GM18502 (cell line): ENCODE data around the gene TRIOBP.
"Not testable (repeated sequence)": the region's sequence is repeated elsewhere in the genome, so short reads cannot be mapped to it uniquely, and the experiment has no call there.

Experiments used
- ATAC-seq: cut with Tn5 transposase; IDR thresholded peaks from one replicate; pipeline ENCODE4 v1.9.1; 2021; ENCODE audit warnings: mild to moderate bottlenecking; ENCODE audit not compliant: unreplicated experiment, poor library complexity

TRIOBP gene

DNA sequence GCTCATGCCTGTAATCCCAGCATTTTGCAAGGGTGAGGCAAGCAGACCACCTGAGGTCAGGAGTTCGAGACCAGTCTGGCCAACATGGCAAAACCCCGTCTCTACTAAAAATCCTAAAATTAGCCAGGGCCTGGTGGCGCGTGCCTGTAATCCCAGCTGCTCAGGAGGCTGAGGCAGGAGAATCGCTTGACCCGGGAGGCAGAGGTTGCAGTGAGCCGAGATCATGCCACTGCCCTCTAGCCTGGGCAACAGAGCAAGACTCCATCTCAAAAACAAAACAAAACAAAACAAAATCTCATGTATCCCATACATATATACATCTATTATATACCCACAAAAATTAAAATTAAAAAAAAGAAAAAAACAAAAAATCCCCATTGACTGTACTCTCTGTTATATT, 100.4 kb downstream of the TRIOBP start:
- not testable (repeated sequence) for ATAC-seq

DNA sequence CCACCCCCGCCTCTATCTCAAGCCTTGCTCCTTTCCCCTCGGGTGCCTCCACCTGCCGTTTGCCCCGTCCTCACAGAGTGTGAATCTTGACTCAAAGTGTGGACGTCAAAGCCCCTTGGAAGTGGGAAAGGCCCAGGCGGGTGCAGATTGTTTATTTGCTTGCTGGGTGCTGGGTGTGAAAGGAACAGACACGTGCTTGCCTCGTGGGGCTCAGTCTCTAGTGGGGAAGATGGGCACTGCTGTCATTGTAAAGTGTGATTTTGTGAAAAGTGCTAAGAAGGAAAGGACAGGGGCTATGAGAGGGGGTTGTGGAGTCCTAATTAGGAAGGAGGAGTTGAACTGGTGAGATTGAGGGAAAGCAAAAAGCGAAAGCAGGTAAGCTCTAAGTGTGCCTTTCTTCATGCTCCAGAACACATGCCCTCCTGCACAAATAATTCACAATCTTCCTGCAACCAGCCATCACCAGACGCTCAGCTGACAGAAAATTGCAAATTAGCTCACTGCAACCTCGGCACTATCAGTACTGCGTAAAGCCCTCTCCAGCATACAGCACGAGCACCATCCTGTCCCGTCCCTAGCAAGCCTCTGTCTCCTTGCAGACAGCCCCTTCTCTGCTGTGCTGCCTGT, 101.1 kb downstream of the TRIOBP start:
- ATAC-seq, result no peak

DNA sequence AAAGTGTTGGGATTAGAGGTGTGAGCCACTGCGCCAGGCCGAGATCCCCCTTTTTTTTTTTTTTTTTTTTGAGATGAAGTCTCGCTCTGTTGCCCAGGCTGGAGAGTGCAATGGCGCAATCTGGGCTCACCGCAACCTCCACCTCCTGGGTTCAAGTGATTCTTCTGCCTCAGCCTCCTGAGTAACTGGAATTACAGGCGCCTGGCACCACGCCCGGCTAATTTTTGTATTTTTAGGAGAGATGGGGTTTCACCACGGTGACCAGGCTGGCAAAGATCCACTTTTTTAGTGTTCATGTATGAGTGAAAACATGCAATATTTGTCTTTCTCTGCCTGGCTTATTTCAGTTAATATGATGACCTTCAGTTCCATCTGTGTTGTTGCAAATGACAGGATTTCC, 103.1 kb downstream of the TRIOBP start:
- ATAC-seq, result not testable (repeated sequence)

DNA sequence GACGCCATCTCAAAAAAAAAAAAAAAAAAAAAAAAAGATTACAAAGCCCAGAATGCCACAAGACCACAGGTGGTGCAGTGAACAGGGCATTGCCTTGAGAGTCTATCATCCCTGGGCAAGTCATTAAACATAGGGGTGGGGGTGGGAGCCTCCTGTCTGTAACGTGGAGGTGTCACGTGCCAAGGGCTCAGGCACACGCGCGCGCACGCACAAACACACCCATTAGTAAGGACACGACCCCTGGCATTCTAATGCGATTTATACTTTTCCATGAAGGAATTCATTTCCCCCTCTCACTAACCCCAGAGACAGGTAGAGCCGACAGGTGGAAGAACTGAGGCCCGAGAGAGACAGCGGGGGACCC, 105.1 kb downstream of the TRIOBP start:
- no peak for ATAC-seq

DNA sequence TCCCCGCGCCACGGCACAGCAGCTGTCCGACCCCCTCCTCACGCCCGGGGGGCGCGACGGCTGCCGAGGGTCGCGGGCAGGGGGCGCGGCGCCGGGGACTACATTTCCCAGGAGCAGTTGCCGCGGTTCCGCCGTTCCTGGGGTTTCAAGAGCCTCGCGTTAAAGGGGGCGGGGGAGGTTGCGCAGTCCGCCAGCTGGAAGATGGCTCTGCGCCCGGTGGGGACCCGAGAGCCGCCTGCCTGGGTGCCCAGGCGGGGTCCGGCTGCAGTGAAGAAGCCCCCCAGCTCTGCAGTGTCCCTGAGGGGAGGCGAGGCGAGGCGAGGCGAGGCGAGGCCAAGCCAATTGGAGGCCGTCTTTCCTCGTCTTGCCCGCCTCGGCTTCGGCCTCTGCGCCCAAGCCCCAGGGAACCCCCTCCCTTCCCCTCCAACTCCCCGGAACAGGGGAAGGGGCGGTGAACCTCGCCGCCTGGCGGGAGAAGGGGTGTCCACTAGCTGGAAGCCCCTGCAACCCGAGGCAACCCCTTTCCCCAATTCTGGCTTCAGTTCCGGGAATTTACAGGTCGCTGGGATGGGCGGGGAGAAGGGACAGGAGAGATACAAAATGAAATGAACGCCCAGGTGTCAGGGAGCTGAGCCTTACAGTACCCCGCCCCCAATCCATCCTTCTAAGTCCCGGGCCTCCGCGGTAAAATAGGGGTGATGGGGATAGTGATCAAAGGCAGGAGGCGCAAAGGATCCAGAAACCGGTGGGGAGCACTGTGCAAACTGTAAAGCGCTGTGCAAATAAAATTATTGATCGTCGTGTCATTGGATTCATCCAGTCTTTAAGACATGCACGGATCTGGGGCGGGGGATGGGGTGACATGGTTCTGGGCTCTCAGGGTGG, 105.7 kb downstream of the TRIOBP start:
- ATAC-seq, result no peak

DNA sequence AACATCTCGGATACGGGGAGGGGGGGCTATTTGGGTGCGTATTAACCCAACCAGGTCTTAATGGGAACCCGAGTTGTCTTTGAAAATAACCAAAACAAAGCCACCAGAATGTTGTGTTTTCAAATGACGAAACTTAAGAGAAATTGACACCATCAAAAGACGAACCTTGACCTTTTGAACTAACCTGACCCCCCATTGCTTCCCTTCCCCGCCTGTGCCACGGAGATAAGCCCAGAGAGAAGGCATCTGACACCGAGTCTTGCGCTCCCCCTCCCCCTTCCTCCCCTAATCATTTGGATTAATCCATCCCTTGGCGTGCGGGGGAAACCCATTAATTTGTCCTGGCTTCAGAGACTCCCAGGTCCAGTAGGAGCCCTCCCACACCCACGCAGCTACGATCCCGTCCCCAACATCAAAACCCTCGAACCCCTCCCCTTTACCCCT, 106.4 kb downstream of the TRIOBP start:
- ATAC-seq, result no peak

DNA sequence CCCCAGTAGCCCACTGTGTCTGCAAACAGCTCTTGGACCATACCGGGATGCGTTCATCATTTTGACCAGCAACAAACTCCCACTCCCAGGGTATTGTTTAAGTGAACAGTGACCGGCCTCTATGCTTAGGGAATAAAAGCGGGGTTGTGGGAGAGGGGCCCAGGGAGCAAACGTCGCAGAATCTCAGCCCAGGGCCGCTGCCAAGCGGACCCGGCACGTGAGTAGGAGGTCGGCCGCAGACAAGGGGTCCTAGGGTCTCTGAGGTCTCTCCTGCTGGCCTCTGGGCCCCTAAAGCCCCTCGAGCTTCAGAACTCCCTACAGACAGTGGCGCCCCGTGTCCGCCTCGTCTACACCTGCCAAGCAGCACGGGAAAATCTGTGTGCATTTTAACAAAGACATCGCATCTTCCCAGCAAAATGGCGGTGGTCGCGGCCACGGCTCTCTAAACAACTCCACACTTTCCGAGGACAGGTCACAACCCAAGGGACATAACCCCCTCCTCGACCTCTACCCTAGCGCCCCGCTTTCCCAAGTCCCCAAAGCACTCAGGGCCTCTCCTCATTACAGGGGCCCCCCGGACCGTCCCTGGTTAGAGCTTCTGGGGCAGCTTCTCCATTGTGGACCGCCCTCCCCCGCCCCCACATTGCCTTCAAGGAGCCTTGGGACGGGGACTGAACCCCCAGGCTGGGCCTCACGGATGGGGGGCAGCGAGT, 106.9 kb downstream of the TRIOBP start:
- no peak for ATAC-seq

DNA sequence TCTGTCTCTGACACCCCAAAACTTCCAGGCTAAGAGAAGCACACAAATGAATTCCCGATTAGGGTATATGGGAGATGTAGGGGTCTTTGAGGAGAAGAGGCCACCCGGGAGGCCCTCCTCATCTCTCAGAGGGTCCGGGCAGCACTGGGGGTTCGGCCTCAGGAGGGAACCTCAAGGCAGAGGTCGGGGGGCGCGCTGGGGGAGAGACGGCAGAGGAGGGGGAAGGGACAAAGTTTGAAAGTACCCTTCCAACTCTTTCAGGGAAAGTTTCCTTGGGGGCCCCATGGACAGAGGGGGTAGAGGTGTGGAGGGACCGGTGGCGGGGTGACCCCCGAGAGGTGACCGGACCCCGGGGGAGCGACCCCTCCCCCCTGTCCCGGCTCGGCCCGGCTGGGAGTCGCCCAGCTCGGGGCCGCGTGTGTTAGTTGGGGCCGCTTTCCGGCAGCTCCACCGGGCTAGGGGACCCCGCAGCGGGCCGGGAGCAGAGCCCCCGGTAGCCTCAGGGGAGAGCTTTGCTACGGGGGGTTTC, 107.6 kb downstream of the TRIOBP start:
- no peak for ATAC-seq

DNA sequence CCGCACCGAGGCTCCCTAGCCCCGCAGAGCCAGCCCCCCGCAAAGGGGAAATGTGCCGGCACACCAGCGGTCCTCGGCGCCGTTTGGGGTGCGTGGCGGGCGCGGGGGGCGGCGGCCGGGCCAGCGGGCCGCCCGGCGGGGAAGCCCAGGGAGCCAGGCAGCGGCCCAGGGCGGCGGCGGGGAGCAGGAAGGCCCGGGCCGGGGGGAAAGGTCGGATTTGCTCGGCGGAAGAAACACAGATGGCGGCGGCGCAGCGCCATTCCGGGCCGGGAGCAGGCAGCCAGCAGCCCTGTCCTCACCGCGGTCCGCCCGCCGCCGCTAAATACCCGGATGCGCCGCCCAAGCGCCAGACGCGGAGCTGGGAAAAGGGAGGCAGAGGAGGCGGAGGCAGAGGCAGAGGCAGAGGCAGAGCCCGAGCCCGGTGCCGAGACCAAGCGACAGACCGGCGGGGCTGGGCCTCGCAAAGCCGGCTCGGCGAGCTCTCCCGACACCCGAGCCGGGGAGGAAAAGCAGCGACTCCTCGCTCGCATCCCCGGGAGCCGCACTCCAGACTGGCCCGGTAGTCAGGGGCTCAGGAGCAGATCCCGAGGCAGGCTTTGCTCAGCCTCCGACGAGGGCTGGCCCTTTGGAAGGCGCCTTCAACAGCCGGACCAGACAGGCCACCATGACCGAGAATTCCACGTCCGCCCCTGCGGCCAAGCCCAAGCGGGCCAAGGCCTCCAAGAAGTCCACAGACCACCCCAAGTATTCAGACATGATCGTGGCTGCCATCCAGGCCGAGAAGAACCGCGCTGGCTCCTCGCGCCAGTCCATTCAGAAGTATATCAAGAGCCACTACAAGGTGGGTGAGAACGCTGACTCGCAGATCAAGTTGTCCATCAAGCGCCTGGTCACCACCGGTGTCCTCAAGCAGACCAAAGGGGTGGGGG, 108.3 kb downstream of the TRIOBP start:
- no peak for ATAC-seq

DNA sequence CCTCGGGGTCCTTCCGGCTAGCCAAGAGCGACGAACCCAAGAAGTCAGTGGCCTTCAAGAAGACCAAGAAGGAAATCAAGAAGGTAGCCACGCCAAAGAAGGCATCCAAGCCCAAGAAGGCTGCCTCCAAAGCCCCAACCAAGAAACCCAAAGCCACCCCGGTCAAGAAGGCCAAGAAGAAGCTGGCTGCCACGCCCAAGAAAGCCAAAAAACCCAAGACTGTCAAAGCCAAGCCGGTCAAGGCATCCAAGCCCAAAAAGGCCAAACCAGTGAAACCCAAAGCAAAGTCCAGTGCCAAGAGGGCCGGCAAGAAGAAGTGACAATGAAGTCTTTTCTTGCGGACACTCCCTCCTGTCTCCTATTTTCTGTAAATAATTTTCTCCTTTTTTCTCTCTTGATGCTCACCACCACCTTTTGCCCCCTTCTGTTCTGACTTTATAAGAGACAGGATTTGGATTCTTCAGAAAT, 109.0 kb downstream of the TRIOBP start:
- no peak for ATAC-seq

DNA sequence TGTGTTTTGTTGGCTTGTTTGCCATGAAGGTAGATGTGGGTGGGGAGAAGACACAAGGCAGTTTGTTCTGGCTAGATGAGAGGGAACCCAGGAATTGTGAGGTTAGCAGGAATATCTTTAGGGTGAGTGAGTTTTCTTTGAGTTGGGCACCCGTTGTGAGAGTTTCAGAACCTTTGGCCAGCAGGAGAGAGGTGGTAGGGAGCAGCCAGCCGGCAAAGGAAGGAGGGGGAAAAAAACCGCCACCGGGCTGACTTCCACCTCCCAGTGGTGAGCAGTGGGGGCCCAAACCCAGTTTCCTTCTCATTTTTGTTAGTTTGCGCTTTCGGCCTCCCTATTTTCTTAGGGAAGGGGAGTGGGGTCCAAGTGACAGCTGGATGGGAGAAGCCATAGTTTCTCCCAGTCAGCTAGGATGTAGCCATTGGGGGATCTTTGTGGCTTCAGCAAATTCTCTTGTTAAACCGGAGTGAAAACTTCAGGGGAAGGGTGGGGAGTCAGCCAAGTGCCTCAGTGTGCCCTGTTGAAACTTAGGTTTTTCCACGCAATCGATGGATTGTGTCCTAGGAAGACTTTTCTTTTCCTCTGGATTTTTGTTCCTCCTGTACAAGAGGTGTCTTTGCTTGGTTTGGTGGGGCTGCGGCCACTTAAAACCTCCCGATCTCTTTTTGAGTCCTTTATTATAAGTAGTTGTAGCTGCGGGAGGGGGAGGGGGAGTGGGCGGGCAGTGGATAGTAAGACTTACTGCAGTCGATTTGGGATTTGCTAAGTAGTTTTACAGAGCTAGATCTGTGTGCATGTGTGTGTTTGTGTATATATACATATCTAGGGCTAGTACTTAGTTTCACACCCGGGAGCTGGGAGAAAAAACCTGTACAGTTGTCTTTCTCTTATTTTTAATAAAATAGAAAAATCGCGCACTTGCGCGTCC, 109.8 kb downstream of the TRIOBP start:
- no peak for ATAC-seq

DNA sequence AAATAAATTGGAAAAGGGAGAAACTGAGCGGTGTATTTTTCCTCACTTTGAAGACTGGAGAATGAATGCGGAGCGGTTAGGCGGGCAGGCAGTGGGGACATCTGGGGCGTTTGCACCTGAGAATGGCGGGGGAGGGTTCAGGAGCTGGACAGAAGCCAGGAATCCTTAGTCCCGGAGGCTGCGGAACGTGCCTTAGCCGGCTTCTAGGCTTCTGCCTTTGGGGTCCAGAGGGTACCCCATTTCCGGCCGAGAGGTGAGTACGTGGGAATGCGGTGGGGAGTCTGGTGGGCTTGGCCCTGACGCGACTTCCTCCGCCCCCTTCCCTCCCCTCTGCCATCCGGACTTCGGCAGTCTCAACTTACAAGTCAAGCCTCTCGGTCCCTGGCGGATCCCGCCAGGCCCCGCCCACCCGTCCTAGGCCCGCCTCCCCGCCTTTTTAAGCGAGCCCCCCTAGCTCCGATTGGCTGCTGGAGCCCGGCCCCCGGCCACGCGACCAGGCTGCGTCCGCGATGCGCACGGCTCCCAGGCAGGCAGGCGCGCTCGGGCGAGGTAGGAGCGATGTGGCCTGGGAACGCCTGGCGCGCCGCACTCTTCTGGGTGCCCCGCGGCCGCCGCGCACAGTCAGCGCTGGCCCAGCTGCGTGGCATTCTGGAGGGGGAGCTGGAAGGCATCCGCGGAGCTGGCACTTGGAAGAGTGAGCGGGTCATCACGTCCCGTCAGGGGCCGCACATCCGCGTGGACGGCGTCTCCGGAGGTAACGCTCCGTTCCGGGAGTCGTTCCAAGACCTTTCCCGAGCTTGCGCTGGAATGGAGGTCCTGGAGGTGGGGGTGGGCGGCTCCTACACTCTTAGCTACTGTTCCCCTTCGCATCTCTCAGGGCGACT, 110.8 kb downstream of the TRIOBP start, which contains the start of gene GCAT:
Gene GCAT (plus strand): TSS at position 525 of the 884 bp plus-strand sequence. CDS start 34 bp downstream, at position 559.
- peak; percentile 93 for ATAC-seq

DNA sequence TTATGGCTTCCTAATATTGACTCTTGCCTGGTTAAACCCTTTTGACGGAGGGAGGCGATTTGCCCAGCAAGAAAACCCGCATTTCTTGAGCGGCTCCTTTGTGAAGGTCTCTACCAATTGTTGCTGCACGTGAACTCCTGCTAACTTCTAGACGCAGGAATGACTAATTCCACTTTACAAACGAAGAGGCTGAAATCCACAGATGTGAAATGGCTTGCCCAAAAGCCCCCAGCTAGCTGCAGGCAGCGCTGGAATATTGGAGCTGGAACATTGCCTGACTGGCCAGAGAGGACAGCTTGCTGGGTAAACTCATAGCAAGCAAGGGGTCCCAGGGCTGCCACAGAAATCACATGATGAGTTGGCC, 111.4 kb downstream of the TRIOBP start:
- no peak for ATAC-seq

DNA sequence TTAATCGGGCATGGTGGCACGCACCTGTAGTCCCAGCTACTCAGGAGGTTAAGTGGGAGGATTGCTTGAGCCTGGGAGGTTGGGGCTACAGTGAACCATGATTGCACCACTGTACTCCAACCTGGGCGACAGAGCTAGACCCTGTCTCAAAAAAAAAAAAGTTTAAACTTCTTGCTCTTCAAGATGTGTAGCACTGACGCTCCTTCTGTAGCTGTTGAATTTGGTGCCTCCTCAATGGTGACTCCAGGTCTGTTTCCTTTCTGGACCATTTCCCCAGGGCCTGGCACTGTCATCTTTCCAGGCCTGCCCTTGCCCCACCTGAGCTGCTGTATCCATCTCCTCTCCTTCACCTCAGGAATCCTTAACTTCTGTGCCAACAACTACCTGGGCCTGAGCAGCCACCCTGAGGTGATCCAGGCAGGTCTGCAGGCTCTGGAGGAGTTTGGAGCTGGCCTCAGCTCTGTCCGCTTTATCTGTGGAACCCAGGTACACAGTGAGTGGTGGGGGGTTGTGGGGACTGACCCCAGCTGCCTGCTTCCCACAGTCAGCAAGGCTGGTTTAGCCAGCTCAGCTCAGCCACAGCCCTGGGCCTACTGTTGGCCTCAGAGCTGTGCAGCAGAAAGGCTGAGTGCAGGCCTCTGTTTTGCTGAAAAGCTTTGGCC, 113.0 kb downstream of the TRIOBP start:
- ATAC-seq, result no peak

DNA sequence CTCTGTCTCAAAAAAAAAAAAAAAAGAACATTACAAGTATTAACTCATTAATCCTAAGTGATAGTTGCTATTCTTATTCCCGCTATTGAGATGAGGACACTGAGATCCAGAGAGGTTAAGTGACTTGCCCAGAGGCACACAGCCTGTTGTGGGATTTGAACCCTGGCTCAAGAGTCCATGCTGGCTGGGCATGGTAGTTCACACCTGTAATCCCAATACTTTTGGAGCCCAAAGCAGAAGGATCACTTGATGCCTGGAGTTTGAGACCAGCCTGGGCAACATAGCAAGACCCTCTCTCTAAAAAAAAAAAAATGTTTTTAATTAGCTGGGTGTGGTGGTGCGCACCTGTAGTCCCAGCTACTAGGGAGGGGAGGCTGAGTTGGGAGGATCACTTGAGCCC, 115.0 kb downstream of the TRIOBP start:
- ATAC-seq, result no peak

DNA sequence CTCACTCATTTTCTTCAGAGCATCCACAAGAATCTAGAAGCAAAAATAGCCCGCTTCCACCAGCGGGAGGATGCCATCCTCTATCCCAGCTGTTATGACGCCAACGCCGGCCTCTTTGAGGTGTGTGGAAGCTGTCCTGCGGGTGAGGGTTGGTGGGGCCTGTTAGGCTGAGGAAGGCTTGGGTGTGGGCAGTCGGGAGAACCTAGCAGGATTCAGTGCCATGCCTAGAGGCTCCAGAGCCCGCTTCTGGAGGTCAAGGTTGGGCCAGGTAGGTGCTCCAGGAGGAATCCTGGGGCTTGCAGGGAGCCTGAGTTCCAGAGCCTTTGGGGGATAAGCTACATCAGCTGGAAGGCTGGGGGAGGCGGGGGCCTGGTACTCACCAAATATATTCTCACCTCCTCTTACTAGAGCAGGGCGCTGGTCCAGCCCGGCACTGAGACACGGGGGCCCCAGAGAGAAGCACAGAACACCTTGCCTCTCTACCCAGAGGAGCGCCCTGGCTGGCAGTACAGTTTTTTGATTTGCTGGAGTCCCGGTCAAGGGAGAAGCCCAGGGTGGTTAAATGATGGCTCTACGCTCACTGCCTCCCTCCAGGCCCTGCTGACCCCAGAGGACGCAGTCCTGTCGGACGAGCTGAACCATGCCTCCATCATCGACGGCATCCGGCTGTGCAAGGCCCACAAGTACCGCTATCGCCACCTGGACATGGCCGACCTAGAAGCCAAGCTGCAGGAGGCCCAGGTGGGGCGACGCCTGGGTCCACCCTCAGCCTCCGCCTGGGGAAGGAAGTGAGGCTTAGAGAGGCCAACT, 116.2 kb downstream of the TRIOBP start:
- ATAC-seq, result no peak
